AG10803 (cell line): ENCODE data around the gene KIF5C.

Experiments used
- DNase-seq: peaks from one replicate; pipeline ENCODE4 v3.0.0; 2010; ENCODE audit warnings: low read depth
- H3K4me3 ChIP-seq: 2 replicates; pipeline ENCODE4 v1.5.1; 2011; ENCODE audit warnings: mild to moderate bottlenecking, low read length, control low read depth
- CTCF ChIP-seq: conservative IDR thresholded peaks from 2 replicates; pipeline ENCODE4 v1.5.1; 2011; ENCODE audit warnings: mild to moderate bottlenecking, low read length, control low read depth, inconsistent platforms

The KIF5C gene

GRCh38 chr2:148990968-148991367 is 115.9 kb downstream of the KIF5C start:
- TF ChIP-seq CTCF: no peak

GRCh38 chr2:148992448-148992847 is 117.4 kb downstream of the KIF5C start:
- DNase-seq: no peak

More at GRCh38 chr2:148990968-148991367, 115.9 kb downstream of the KIF5C start:
- H3K4me3 ChIP-seq: no peak overlapping the region
- no peak for DNase-seq

GRCh38 chr2:148993351-148993750 is 118.3 kb downstream of the KIF5C start:
- no peak overlapping the region for H3K4me3 ChIP-seq
- TF ChIP-seq CTCF: no peak
- DNase-seq: no peak

More at GRCh38 chr2:148992448-148992847, 117.4 kb downstream of the KIF5C start:
- TF ChIP-seq CTCF: no peak
- H3K4me3 ChIP-seq: no peak overlapping the region

- no peak for DNase-seq
- H3K4me3 ChIP-seq: no peak overlapping the region
- no peak for TF ChIP-seq CTCF
Observed at GRCh38 chr2:148994341-148994740, 119.3 kb downstream of the KIF5C start.

- no peak overlapping the region for H3K4me3 ChIP-seq
- DNase-seq: no peak
- no peak for TF ChIP-seq CTCF
Observed at GRCh38 chr2:148996805-148997204, 121.8 kb downstream of the KIF5C start.

- no peak for TF ChIP-seq CTCF
- H3K4me3 ChIP-seq: no peak overlapping the region
- no peak for DNase-seq
Observed at GRCh38 chr2:148998165-148998830, 123.3 kb downstream of the KIF5C start.

GRCh38 chr2:148998831-148999200 is 123.8 kb downstream of the KIF5C start:
- no peak for DNase-seq
- no peak overlapping the region for H3K4me3 ChIP-seq
- no peak for TF ChIP-seq CTCF
